DOHH2 (cell line): ENCODE results near the gene APLP1.

Source experiments
- CTCF ChIP-seq: fragments of 200-600 bp; sonication (generic); IDR thresholded peaks from one replicate; pipeline ENCODE4 v1.5.1; 2014; ENCODE audit warnings: antibody characterized with exemption, mild to moderate bottlenecking, low read depth, low read length; ENCODE audit not compliant: poor library complexity, severe bottlenecking
- EZH2phosphoT487 ChIP-seq: fragments of 200-600 bp; sonication (generic); IDR thresholded peaks from 2 replicates; pipeline ENCODE4 v1.6.1; 2017; ENCODE audit warnings: borderline replicate concordance, mild to moderate bottlenecking, antibody characterized with exemption, low read length, moderate library complexity, mixed read lengths

GRCh38 chr19:35872180-35872579 lies 3.8 kb downstream of the APLP1 start:
- TF ChIP-seq CTCF = no peak
- no peak for TF ChIP-seq EZH2phosphoT487
